ENCODE data around the gene CRHBP.
"Not testable (repeated sequence)": the region's sequence is repeated elsewhere in the genome, so short reads cannot be mapped to it uniquely, and the experiment has no call there.

CRHBP gene

GRCh38 chr5:76960004-76960625 lies 7.3 kb downstream of the CRHBP start:
- DNase-seq: no peak

DNA sequence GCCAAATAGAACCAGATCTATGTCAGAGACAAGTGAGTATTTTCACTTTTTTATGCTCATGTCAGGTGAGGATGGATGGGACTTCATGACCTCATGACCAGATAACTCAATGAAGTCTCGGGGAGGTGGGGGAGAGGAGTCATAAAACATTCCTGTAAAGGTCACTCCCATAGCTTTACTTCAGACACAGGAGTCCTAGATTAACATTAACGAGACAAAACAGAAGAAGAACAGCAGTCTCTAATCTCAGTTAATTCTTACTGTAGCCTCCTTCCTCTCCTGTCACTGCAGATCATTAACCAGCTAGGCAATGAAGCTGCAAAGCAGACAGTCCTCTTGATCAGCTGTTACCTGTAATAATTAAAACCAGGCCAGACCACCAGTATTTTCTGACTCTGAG lies 11.2 kb downstream of the CRHBP start:
- no peak for DNase-seq

DNA sequence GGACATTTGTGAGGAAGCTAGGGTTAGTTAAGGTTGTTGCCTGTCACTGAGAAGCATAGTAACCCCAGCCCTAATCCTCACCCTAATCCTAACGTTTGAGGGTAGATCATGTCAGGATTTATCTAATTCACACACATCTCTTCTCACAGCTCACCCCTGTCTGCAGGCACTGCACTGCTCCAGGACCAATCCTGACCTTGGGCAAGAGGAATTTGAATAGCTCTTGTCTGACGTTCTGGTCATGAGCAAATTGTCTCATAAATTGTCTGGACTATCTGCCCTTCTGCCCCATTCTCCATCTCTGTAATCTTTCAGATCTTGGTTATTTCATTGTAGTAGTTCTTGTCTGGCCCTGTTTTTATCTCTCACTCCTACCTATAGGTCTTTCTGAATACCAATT lies 18.7 kb downstream of the CRHBP start:
- no peak for DNase-seq

- no peak for DNase-seq
These were observed 19.8 kb downstream of the CRHBP start for GRCh38 chr5:76972689-76973088.

DNA sequence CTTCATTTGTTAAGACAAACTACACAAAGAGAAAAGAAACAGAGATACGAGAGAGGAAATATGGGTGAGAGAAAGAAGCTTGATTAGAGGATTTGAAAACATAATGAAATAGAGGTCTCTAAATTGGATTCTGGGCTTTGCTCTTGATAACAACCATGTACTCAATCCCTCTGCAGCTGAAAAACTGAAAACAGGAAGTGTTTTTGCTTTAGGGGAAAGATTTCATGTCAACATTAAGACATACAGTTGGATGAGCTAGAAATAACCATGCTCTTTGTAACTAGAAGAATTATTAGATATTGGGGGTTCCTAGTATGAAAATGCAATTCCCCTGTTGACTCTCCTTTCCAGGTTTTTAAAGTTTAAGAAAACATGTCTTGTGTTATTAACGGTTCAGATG lies 21.9 kb downstream of the CRHBP start:
- DNase-seq: no peak

GRCh38 chr5:76978869-76979268 lies 26.0 kb downstream of the CRHBP start:
- DNase-seq: no peak

GRCh38 chr5:76980518-76981144 lies 27.8 kb downstream of the CRHBP start:
- DNase-seq: no peak

DNA sequence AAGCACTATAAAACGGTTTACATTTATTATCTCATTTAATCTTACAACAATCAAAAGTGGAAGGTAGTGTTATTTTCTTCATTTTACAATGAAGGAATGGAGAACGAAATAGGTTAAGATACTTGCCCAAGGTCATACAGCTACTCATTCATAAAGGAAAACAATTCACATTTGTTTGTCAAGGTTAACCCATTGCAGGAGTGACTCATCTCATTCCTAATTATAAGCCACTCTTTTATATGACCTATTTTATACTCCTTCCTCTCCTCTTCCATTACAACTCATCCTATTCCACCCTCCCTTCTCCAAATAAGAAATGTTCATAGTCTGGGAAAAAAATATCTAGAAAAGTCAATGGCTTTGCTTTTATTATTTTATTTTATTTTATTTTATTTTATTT lies 29.6 kb downstream of the CRHBP start:
- DNase-seq: no peak

GRCh38 chr5:76983468-76983867 lies 30.6 kb downstream of the CRHBP start:
- no peak for DNase-seq

DNA sequence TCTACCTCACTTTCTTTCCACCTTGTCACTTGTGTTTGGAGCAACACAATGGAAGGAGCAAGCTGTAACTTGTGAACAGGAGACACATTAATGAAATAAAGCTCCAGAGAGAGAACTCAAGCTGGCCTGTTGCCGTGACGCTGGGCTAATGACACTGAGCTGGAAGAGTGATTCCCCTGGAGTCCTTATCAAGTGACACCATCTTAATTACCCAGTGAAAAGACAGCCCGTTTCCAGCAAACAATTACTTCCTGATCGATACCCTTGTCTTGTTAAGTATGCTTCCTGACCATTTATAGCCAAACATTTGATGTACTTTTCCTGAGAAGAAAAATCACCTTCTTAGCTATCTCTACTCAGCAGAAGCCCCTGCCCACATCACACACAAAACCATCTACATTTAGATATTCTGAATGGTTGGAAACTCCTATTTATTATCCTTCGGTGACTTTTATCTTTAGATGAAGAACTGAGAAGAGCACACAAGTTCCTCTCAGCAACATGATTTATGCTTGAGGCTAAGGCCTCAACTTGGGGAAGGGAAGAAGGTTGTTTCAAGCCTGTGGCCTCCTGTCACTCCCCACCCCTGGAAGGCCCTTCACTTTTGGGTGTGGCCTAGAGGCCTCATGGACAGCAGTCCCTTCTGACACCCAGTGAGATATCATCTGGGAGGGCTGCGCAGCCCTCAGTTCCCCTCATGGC lies 34.1 kb downstream of the CRHBP start:
- DNase-seq: no peak

DNA sequence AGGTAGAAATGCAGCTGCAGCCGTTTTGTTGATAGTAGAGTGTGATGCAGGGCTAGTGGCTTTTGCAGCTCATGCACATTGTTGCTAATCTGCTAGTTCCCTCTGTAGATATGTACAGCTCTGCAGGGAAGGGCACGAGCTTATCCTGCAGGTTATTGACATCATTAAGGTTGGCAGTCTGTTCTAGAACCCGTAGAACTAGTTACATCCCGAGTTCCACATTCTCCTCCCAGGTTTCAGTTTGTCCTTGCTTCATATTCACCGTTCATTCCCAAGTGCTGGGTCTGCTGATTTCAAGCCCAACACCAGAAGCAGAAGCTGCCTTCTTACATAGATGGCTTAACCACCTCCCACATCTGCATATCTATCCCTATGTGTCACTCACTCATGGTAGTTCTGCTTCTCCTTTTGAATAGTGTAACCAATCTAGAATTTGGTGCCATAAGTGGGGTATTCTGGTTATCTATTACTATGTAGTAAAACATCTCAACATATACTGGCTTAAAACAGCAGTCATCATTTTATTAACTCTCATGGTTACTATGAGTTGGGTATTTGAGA lies 38.1 kb downstream of the CRHBP start:
- DNase-seq: no peak

DNA sequence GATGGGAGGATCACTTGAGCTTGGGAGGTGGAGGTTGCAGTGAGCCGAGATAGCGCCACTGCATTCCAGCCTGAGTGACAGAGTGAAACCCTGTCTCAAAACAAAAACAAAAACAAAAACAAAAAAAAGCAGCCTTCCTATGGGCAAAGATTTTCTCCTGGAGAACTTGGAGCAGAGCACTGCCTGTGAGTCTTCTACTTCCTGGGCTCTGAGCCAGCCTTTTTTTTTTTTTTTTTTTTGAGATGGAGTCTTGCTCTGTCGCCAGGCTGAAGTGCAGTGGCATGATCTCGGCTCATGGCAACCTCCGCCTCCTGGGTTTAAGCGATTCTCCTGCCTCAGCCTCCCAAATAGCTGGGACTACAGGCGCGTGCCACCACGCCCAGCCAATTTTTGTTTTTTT lies 40.6 kb downstream of the CRHBP start:
- DNase-seq: not testable (repeated sequence)

- DNase-seq: no peak
These were observed 41.5 kb downstream of the CRHBP start for GRCh38 chr5:76994337-76994736.

- DNase-seq: not testable (repeated sequence)
These were observed 45.4 kb downstream of the CRHBP start for GRCh38 chr5:76998251-76998650.

GRCh38 chr5:76999451-76999850 lies 46.6 kb downstream of the CRHBP start:
- DNase-seq: no peak

GRCh38 chr5:77003246-77003645 lies 50.4 kb downstream of the CRHBP start:
- DNase-seq: no peak

GRCh38 chr5:77006124-77006523 lies 53.3 kb downstream of the CRHBP start:
- no peak for DNase-seq

GRCh38 chr5:77008413-77008812 lies 55.6 kb downstream of the CRHBP start:
- DNase-seq: no peak

DNA sequence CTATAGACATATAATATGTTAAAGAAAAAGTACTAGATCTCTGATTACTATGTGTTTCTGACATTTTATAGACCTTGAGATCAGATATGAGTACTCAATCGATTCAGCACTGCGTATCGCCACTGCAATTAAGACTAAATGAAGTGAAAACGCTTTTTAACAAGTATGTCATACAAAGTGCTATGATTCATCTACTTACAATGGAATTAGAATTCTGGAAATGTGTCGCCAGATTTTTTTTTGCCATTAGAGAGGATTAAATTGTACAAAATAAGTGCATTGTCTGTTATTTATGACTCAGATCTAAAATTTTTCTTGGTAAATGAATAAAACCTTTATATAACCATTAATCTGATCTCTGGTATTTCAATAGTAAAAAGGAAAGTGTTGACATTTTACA lies 57.4 kb downstream of the CRHBP start:
- no peak for DNase-seq

DNA sequence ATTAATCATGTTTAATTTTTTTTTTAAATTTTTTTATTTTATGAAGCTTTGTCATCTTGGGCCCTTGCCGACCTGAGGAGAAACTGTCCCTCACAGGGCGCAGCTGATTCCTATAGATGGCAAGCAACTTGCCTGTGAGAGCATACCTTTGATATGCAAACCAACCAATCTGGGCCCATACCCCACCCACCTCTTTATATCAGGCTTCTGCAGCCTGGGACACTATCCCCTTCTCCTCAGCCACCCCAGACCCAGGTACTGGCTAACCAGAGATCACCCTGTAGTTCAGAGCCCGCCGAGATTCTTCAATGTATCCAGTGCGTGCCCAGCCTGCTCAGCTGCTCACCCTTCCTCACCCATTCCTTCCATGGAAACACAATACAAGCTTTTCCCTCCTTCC lies 58.7 kb downstream of the CRHBP start:
- no peak for DNase-seq

GRCh38 chr5:77012601-77013000 lies 59.8 kb downstream of the CRHBP start:
- no peak for DNase-seq

GRCh38 chr5:77015938-77016569 lies 63.2 kb downstream of the CRHBP start:
- DNase-seq: no peak

DNA sequence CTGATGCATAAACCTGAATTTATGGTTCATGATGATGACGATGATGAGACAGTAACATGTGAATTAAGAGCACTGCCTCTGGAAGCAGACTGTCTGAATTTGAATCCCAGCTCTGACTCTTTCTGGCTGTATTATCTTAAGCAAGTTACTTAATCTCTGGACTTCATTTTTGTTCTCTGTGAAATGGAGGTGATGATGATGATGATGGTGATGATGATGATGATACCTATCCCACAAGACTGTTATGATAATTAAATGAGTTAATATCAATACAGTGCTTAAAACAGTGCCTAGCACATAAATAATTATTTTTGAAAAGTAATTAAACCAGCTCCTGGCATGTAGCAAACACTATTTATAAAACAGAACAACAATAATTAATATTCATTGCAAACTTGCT lies 64.1 kb downstream of the CRHBP start:
- DNase-seq: no peak

DNA sequence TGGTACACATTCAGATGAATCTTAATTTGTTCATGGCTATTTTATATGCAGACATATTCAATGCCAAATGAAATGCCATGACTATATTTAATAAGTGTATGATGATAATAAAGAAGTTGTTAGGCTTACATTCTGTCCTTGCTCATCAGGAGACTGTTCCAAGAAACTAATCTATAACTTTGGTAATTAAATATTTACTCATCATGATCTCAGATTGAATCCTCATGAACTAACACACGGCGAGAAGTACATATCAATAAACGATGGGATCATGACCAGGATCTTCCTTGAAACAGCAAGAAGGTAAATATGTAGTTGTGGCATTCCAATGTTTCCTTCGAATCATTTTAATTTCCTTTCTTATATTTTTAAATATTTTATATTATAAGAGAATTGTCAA lies 64.8 kb downstream of the CRHBP start:
- DNase-seq: no peak

All from stimulated activated CD4-positive, alpha-beta T cell treated with anti-CD3 and anti-CD28 coated beads, Interleukin-12 subunit alpha, Interleukin-12 subunit beta, amount 100 ng/mL, for 4 hours (primary cell).